ENCODE measurements around the gene LRP11. TPM values are rescaled to one million over a fixed set of nuclear protein-coding genes. Genes with fewer than 3 reads are reported as not detected.

The LRP11 gene
- polyA plus RNA-seq, 2 of the 4 experiments (the other 2 are of a cell fraction): 48.9 to 57.7 TPM

GRCh38 chr6:149809798-149810197 is 54.4 kb downstream of the LRP11 start:
- no peak overlapping the region for H3K27ac ChIP-seq
- H3K4me1 ChIP-seq: no peaks in the 10 kb centered on the region
- H3K4me3 ChIP-seq: no peak overlapping the region
- no peak for FAIRE-seq
- H3K9me3 ChIP-seq: no peaks in the 10 kb centered on the region
- ATAC-seq: no peak
- no peak for DNase-seq (ENCODE audit: low read depth in 1 of 2, low spot score in 1 of 2)
- POLR2A ChIA-PET: no interaction called here
- TF ChIP-seq SREBF2 (IDR thresholded peaks at IDR 0.05) (no peak), RCOR1 (IDR thresholded peaks at IDR 0.05; ENCODE audit: low read depth, low read length) (no peak), FOXS1 (CRISPR knock-in tag; IDR thresholded peaks at IDR 0.05) (no peak), POLR2A (IDR thresholded peaks at IDR 0.05; ENCODE audit: low read length) (no peak), CBX8 (IDR thresholded peaks at IDR 0.05) (no peak), MAFK (IDR thresholded peaks at IDR 0.05; ENCODE audit: partially characterized antibody) (no peak), CEBPB (IDR thresholded peaks at IDR 0.05) (no peak), EHMT2 (IDR thresholded peaks at IDR 0.05; ENCODE audit: low read depth) (no peak), ZNF302 (CRISPR knock-in tag; IDR thresholded peaks at IDR 0.05) (no peak), CHD4 (IDR thresholded peaks at IDR 0.05; ENCODE audit: borderline replicate concordance) (no peak), TFCP2L1 (CRISPR knock-in tag; IDR thresholded peaks at IDR 0.05) (no peak)
- TF ChIP-seq, protein P1, sequence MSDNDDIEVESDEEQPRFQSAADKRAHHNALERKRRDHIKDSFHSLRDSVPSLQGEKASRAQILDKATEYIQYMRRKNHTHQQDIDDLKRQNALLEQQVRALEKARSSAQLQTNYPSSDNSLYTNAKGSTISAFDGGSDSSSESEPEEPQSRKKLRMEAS (IDR thresholded peaks at IDR 0.05): no peak
- WGBS (ENCODE audit: missing lambda C conversion rate): 94% methylated on average over 2 of the region's 2 CpGs
- no peak overlapping the region for H3K4me2 ChIP-seq
- CTCF ChIA-PET: interaction anchor here (0.8 kb wide), 1 partner anchor 44 kb away, joined by 3 read pairs; no protein-coding TSS in a partner anchor

DNA sequence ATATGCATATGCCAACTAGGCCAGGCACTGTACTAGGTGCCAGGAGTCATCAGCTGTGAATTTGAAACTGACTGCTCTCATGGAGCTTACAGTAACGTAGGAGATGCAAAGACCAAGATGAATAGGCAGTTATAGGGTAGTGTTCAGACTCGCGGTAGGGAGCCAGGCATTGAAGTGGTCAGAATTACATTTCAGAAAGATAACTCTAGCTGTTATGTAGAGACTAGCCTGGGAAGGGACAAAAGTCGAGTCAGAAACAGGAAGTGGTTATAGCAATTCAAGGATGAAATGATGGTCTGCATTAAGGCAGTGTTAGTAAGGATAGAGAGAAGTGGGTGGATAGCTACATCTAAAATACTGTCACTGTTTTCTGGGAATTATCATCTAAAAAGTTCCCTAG is 58.0 kb downstream of the LRP11 start:
- H3K4me1 ChIP-seq: no peaks in the 10 kb centered on the region
- FAIRE-seq: no peak

DNA sequence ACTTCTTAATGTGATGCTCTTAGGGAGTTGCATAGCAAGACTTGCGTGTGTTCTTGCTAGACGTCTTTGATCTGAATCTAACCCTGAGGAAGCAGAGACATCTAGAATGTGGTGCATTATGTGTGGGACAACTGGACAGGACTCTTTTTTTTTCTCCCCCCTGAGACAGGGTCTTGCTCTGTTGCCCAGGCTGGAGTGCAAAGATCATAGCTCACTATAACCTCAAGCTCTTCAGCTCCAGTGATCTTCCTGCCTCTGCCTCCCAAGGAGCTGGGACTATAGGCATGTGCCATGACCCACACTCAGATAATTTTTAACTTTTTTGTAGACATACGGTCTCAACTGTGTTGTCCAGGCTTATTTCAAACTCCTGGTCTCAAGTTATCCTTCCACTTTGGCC is 80.6 kb downstream of the LRP11 start:
- no peak overlapping the region for H3K4me3 ChIP-seq
- H3K27ac ChIP-seq: no peak overlapping the region
- FAIRE-seq (no peak), ATAC-seq (no peak), DNase-seq (ENCODE audit: low read depth in 1 of 2, low spot score in 1 of 2) (no peak)
- ChIA-PET CTCF (no interaction called here), POLR2A (no interaction called here)
- H3K4me2 ChIP-seq: no peak overlapping the region
- TF ChIP-seq RFX5 (IDR thresholded peaks at IDR 0.05) (no peak), HOXA7 (CRISPR knock-in tag; IDR thresholded peaks at IDR 0.05) (no peak), ZSCAN20 (CRISPR knock-in tag; IDR thresholded peaks at IDR 0.05) (no peak), BHLHE40 (IDR thresholded peaks at IDR 0.05; ENCODE audit: low read depth, low read length) (no peak), RARB (CRISPR knock-in tag; IDR thresholded peaks at IDR 0.05) (no peak), KDM1A (IDR thresholded peaks at IDR 0.05; ENCODE audit: low read depth) (no peak), RCOR1 (IDR thresholded peaks at IDR 0.05; ENCODE audit: low read depth, low read length) (no peak), ZNF302 (CRISPR knock-in tag; IDR thresholded peaks at IDR 0.05) (no peak), HDAC2 (IDR thresholded peaks at IDR 0.05) (no peak), GATA3 (IDR thresholded peaks at IDR 0.05; ENCODE audit: borderline replicate concordance) (no peak), SREBF2 (IDR thresholded peaks at IDR 0.05) (no peak), NFE2L2 (conservative IDR thresholded peaks at IDR 0.05; ENCODE audit: low read length) (no peak)
- TF ChIP-seq, protein P2, sequence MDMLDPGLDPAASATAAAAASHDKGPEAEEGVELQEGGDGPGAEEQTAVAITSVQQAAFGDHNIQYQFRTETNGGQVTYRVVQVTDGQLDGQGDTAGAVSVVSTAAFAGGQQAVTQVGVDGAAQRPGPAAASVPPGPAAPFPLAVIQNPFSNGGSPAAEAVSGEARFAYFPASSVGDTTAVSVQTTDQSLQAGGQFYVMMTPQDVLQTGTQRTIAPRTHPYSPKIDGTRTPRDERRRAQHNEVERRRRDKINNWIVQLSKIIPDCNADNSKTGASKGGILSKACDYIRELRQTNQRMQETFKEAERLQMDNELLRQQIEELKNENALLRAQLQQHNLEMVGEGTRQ (IDR thresholded peaks at IDR 0.05): no peak
- 92% methylated on average over 3 of the region's 3 CpGs for WGBS (ENCODE audit: missing lambda C conversion rate)
- no peaks in the 10 kb centered on the region for H3K4me1 ChIP-seq
- H3K9me3 ChIP-seq: no peaks in the 10 kb centered on the region

More for the DNA sequence above, 58.0 kb downstream of the LRP11 start:
- 82% methylated on average over 4 of the region's 4 CpGs for WGBS (ENCODE audit: missing lambda C conversion rate)
- ATAC-seq (no peak), DNase-seq (ENCODE audit: low read depth in 1 of 2, low spot score in 1 of 2) (no peak)
- TF ChIP-seq CBX2 (IDR thresholded peaks at IDR 0.05; ENCODE audit: borderline replicate concordance, low read depth): no peak
- no peak for TF ChIP-seq ZFP36 (IDR thresholded peaks at IDR 0.05; ENCODE audit: borderline replicate concordance, partially characterized antibody)
- TF ChIP-seq HOXB13 (CRISPR knock-in tag; IDR thresholded peaks at IDR 0.05; ENCODE audit: low read depth): no peak
- no peak for TF ChIP-seq E2F6 (IDR thresholded peaks at IDR 0.05; ENCODE audit: borderline replicate concordance, low read depth)
- TF ChIP-seq PHF8 (IDR thresholded peaks at IDR 0.05; ENCODE audit: borderline replicate concordance, low read depth): no peak
- no peak for TF ChIP-seq TP53 (CRISPR knock-in tag; IDR thresholded peaks at IDR 0.05)
- TF ChIP-seq EHF (CRISPR knock-in tag; IDR thresholded peaks at IDR 0.05): no peak
- TF ChIP-seq ELK1 (IDR thresholded peaks at IDR 0.05; ENCODE audit: low read depth, low read length): no peak
- TF ChIP-seq CBX8 (IDR thresholded peaks at IDR 0.05): no peak
- no peak for TF ChIP-seq RARB (CRISPR knock-in tag; IDR thresholded peaks at IDR 0.05)
- no peak for TF ChIP-seq CEBPB (IDR thresholded peaks at IDR 0.05)
- TF ChIP-seq, protein P1 (IDR thresholded peaks at IDR 0.05): no peak
- no peak for TF ChIP-seq ZC3H11A (IDR thresholded peaks at IDR 0.05)
- TF ChIP-seq KDM1A (IDR thresholded peaks at IDR 0.05; ENCODE audit: low read depth): no peak
- TF ChIP-seq HDAC2 (IDR thresholded peaks at IDR 0.05): no peak
- TF ChIP-seq FOSL2 (IDR thresholded peaks at IDR 0.05): no peak
- TF ChIP-seq FOSL2 (CRISPR knock-in tag; IDR thresholded peaks at IDR 0.05): no peak
- no peak for TF ChIP-seq MYC (IDR thresholded peaks at IDR 0.05; ENCODE audit: borderline replicate concordance, low read length)
- TF ChIP-seq EP300 (IDR thresholded peaks at IDR 0.05): no peak
- CTCF ChIA-PET: interaction anchor here (0.9 to 1.8 kb wide), 3 partner anchors 14 to 99 kb away, joined by 3 to 4 read pairs (median 3); no protein-coding TSS in a partner anchor
- H3K27ac ChIP-seq: no peak overlapping the region
- H3K4me3 ChIP-seq: no peak overlapping the region
- H3K9me3 ChIP-seq: no peaks in the 10 kb centered on the region
- H3K4me2 ChIP-seq: no peak overlapping the region
- POLR2A ChIA-PET: no interaction called here

Measured in A549 (cell line).